Muscle layer of duodenum (tissue), 2 donors: ENCODE data around the gene NR2C2.
"Not testable (repeated sequence)": the region's sequence is repeated elsewhere in the genome, so short reads cannot be mapped to it uniquely, and the experiment has no call there.

Experiments used
- H3K27ac ChIP-seq: one replicate; pipeline ENCODE4 v1.7.0; 2013; ENCODE audit warnings: mild to moderate bottlenecking, low read length
- H3K27me3 ChIP-seq: one replicate; pipeline ENCODE4 v1.7.0; 2013; ENCODE audit warnings: low read depth, mild to moderate bottlenecking, control low read depth, low read length
- H3K36me3 ChIP-seq, 2 donors: one replicate each; pipeline ENCODE4 v1.7.0; 2013; ENCODE audit warnings: low read length in 2 of 2, control low read depth in 1 of 2, mild to moderate bottlenecking in 1 of 2; ENCODE audit not compliant: insufficient read depth in 2 of 2, control insufficient read depth in 1 of 2
- H3K4me1 ChIP-seq, 2 donors: one replicate each; pipeline ENCODE4 v1.7.0; 2013; ENCODE audit warnings: low read length in 2 of 2, mild to moderate bottlenecking in 2 of 2, control low read depth in 1 of 2, moderate library complexity in 1 of 2; ENCODE audit not compliant: insufficient read depth in 2 of 2, control insufficient read depth in 1 of 2
- H3K4me3 ChIP-seq, 2 donors: one replicate each; pipeline ENCODE4 v1.7.0; 2013; ENCODE audit warnings: low read length in 2 of 2, low read depth in 1 of 2, mild to moderate bottlenecking in 1 of 2
- H3K9me3 ChIP-seq, 2 donors: one replicate each; pipeline ENCODE4 v1.7.0; 2013; ENCODE audit warnings: low read length in 2 of 2, control low read depth in 1 of 2, mild to moderate bottlenecking in 1 of 2; ENCODE audit not compliant: control insufficient read depth in 1 of 2
- donor health status: healthy.

The NR2C2 gene

DNA sequence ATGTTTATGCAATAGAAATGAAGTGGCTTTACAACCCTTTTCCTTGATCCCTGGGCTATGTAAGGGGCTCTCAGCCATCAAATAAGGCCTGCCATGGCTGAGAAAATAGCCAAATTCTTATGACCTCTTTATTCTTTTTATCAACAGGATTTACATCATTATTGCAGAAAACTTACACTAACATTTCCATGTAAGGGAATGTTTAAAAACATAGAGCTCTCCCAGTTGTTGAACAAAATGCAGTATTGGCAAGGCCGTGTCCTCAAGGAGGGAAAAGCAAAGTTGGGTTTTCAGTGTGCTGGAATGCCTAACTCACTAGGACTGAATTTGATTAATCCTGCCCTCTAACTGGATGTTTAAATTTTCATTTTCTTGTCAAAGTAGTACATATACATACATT lies 22.3 kb downstream of the NR2C2 start:
- H3K9me3 ChIP-seq, result no peaks in the 10 kb centered on the region
- no peaks in the 10 kb centered on the region for H3K4me1 ChIP-seq
- H3K27ac ChIP-seq, result no peak overlapping the region
- H3K27me3 ChIP-seq, result no peaks in the 10 kb centered on the region
- no peak overlapping the region for H3K4me3 ChIP-seq
- peaks cover 5 to 11% of the 10 kb centered on the region in 2 donors for H3K36me3 ChIP-seq

DNA sequence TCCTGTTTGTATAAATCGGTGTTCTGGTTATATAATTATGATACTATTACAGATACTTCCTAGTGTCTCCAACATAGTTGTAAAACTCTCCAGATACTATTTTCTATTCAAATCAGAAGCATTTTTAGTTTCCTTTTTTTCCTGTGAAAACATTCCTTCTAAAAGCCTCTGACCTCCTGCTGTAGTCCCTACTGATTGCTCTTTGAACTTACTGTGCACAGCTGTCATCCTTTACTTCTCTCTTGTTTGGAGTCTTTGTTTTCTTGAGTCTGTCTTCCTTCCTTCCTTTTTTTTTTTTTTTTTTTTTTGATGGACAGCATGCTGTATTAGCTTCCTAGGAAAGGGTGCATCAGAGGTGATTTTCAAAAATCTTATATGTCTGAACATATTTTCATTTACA lies 28.9 kb downstream of the NR2C2 start:
- Histone ChIP-seq H3K27me3 (no peaks in the 10 kb centered on the region), H3K9me3 (no peaks in the 10 kb centered on the region), H3K36me3 (peaks cover 5 to 8% of the 10 kb centered on the region in 2 donors), H3K27ac (no peak overlapping the region), H3K4me3 (no peak overlapping the region), H3K4me1 (peaks cover 0 to 8% of the 10 kb centered on the region in 2 donors)

DNA sequence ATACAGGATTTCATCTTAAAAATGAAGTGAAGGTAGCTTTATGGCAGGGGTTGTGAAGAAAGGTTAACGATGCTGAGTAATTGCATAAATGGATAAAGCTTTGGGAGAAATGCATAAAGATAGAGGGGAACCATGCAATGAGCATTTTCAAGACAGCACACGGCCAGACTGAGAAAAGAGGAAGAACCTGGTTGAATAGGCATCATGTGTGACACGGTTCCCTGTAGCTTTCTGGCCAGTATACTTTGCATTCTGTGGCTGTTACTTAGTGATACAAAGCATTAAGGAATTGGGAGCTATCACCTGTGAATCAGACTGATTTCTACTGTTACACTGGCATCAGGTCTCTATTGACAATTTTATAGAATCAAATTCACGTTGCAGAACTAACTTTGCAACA lies 33.3 kb downstream of the NR2C2 start:
- Histone ChIP-seq H3K27me3 (no peaks in the 10 kb centered on the region), H3K27ac (no peak overlapping the region), H3K36me3 (peaks cover 0 to 6% of the 10 kb centered on the region in 2 donors), H3K4me3 (no peak overlapping the region), H3K9me3 (peaks cover 0 to 5% of the 10 kb centered on the region in 2 donors), H3K4me1 (peaks cover 0 to 8% of the 10 kb centered on the region in 2 donors)

DNA sequence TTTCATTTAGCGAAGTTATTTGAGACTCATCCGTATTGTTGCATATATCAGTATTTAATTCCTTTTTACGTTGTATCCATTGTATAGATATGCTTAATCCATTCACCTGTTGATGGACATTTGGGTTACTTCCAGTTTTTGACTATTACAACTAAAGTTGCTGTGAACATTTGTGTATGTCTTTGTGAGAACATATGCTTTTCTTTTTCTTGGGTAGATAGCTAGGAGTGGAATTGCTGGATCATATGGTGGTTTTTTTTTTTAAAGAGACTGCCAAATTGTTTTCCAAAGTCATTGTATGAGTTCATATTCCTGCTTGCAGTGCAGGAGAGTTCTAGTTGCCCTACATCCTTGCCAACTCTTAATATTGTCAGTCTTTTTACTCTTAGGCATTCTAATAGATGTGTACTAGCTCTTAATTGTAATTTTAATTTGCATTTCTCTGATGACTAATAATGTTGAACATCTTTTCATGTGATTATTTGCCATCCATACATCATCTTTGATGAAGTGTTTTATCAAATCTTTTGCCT lies 37.3 kb downstream of the NR2C2 start:
- H3K4me3 ChIP-seq, result no peak overlapping the region
- peaks cover 0 to 6% of the 10 kb centered on the region in 2 donors for H3K36me3 ChIP-seq
- no peaks in the 10 kb centered on the region for H3K27me3 ChIP-seq
- H3K9me3 ChIP-seq, result peaks cover 0 to 5% of the 10 kb centered on the region in 2 donors
- no peak overlapping the region for H3K27ac ChIP-seq
- no peaks in the 10 kb centered on the region for H3K4me1 ChIP-seq

DNA sequence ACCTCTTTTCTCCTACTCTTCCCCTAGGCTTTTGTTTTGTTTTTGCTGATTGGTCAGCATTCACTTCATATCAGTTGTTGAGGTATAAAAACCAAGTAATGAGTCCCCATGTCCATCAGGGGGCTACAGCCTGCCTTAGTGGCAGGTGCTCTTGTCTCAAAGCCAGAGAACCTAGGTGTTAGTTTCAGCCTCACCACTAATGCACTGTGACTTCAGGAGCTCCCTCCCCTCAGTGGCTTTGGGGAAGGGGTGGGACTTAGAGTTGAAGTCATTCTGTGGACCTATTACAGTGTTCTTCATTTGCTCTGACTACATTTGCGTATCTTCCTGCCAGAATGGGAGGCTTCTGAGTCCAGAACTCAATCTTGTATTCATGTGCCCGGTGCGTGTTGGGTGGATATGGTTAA lies 41.6 kb downstream of the NR2C2 start:
- H3K4me1 ChIP-seq, result peaks cover 0 to 24% of the 10 kb centered on the region in 2 donors
- no peaks in the 10 kb centered on the region for H3K27me3 ChIP-seq
- H3K4me3 ChIP-seq, result no peak overlapping the region
- H3K27ac ChIP-seq, result no peak overlapping the region
- peaks cover 0 to 6% of the 10 kb centered on the region in 2 donors for H3K36me3 ChIP-seq
- peaks cover 0 to 5% of the 10 kb centered on the region in 2 donors for H3K9me3 ChIP-seq

DNA sequence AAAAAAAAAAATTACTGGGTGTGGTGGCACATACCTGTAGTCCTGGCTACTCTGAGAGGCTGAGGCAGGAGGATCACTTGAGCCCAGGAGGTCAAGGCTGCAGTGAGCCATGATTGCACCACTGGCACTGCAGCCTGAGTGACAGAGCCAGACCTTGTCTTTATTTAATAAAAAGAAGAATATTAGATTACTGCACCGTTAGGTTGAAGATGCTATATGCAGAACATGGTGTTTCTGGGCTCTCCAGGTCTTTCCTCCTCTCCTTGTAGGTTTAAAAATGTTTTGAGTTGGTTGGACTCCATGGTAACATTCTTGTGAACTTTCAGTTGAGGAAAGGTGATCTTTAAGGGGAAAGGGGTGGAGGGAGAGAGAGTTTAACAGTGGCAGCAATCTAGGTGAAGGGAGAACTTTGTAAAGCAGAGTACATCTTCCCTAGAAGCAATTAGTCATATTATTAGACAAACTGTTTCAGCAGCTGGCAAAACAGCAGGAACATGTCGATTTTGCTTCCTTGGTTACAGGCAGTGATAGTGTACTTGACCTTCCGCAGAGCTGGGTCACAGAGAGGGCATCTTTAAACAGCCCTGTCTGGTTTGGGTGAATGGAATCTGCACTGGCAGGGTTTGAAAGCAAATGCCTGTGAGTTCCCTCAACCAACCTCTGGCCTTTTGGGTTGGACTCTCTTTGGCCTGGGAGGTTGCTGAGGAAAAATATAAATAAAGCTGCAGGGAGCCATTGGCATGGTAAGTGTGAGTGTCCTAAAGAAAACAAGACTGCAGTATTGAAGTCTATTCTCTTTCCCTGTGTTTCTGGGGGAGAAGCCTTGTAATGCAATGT lies 42.8 kb downstream of the NR2C2 start:
- no peak overlapping the region for H3K4me3 ChIP-seq
- no peak overlapping the region for H3K27ac ChIP-seq

DNA sequence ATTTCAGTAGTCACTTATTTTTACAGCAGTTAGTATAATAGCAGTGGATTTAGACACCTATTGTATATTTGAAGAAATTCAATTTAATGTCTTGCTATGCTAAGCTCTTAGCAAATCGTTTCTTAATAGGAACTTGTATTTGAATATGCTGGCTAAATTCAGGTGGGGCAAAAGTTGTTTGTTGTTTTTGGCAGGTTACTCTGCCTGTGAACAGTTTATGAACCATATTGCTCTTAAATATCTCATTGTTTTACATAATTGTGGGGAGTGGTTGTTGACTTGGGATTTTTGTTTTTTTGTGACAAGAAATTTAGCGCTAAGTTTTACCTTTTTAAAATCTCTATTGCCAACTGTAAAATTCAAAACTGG lies 43.4 kb downstream of the NR2C2 start:
- Histone ChIP-seq H3K4me3 (no peak overlapping the region), H3K27ac (no peak overlapping the region), H3K36me3 (no peaks in the 10 kb centered on the region), H3K4me1 (peaks cover 0 to 24% of the 10 kb centered on the region in 2 donors), H3K9me3 (no peaks in the 10 kb centered on the region), H3K27me3 (no peaks in the 10 kb centered on the region)

More for the DNA sequence above, 42.8 kb downstream of the NR2C2 start:
- no peaks in the 10 kb centered on the region for H3K36me3 ChIP-seq
- peaks cover 0 to 24% of the 10 kb centered on the region in 2 donors for H3K4me1 ChIP-seq
- no peaks in the 10 kb centered on the region for H3K9me3 ChIP-seq
- no peaks in the 10 kb centered on the region for H3K27me3 ChIP-seq

DNA sequence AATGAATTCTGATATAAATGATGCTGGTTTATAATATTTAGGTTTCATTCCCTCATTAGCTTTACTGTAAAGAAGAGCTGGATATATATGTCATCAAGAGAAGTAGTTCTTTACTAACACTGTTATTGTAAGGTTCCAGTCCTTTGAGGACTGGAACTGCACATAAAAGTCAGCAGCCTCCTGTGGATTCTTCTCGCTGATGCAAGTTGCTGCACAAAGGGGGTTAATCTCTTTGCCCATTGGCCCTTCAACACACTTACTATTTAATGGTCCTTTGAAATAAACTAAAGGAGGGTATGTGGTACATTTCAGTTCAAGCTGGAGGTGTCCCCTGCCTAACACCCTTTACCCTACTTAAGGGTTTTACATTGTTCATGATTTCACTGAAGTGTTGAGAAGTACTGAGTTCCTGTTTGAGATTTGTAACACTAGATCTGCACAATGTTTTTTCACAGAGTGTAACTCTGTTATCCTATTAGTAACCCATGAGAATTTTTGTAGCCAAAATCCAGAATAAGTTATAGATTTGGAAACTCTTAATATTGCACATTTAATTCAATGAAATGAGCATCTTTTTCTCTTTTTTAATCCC lies 43.9 kb downstream of the NR2C2 start:
- Histone ChIP-seq H3K9me3 (no peaks in the 10 kb centered on the region), H3K4me3 (no peak overlapping the region), H3K27me3 (no peaks in the 10 kb centered on the region), H3K4me1 (peaks cover 0 to 24% of the 10 kb centered on the region in 2 donors), H3K27ac (no peak overlapping the region), H3K36me3 (no peaks in the 10 kb centered on the region)

DNA sequence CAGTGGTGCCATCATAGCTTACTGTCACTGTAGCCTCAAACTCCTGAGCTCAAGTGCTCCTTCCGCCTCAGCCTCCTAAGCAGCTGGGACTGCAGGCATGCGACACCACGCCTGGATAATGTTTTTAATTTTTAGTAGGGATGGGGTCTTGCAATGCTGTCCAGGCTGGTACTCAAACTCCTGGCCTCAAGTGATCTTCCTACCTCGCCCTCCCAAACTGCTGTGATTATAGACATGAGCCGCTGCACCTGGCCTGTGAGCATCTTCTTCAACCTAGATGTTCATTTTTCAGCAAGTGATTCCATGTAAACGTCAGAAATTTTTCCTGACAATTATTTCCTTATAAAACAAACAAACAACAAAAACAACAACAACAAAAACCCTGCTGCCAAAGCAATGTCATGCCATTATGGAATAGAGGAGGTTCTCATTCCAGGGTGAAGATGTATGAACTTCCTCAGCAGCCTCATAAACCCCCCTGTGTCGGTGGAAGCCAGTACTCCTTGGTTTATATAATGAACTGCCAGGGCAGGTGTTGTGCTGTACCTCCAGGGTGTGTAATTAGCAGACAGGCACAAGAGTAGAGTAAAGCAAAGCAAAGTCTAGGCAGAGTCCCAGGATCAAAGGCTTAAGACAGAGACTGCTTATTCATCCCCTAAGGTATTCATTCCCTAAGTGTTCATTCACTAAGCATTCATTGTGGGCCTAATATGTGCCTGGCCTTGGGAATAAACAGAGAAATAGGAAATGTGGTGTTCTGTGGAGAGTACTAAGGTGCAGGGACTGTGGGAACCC lies 44.6 kb downstream of the NR2C2 start:
- Histone ChIP-seq H3K9me3 (no peaks in the 10 kb centered on the region), H3K27ac (no peak overlapping the region), H3K4me1 (peaks cover 0 to 24% of the 10 kb centered on the region in 2 donors), H3K27me3 (no peaks in the 10 kb centered on the region), H3K36me3 (no peaks in the 10 kb centered on the region), H3K4me3 (no peak overlapping the region)

DNA sequence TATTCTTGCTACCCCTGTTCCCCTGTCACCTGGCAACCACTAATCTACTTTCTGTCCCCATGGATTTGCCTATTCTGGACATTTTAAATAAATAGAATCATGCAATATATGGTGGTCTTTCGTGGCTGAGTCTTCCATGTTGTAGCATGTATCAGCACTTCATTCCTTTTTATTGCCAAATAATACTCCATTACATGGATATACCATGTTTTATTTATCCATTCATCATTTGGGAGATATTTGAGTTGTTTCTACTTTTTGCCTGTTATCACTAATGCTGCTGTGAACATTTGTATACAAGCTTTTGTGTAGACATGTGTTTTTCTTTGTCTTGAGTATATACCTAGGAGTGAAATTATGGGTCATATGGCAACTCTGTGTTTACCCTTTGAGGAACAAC lies 50.6 kb downstream of the NR2C2 start:
- Histone ChIP-seq H3K9me3 (peaks cover 0 to 2% of the 10 kb centered on the region in 2 donors), H3K4me1 (no peaks in the 10 kb centered on the region), H3K27ac (no peak overlapping the region), H3K27me3 (no peaks in the 10 kb centered on the region), H3K4me3 (no peak overlapping the region), H3K36me3 (no peaks in the 10 kb centered on the region)

DNA sequence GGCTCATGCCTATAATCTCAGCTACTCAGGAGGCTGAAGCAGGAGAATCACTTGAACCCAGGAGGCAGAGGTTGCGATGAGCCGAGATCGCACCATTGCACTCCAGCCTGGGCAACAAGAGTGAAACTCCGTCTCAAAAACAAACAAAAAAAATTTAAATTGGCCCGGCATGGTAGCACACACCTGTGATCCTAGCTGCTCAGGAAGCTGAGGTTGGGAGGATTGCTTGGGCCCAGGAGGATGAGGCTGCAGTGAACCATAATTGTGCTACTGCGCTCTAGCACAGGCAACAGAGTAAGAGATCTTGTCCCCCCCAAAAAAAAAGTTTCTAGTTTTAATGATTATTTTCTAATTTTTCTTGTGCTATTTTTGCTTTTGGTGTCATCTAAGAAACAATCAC lies 51.8 kb downstream of the NR2C2 start:
- not testable (repeated sequence) for H3K4me1 ChIP-seq, H3K27ac ChIP-seq, H3K9me3 ChIP-seq, H3K4me3 ChIP-seq, H3K27me3 ChIP-seq, H3K36me3 ChIP-seq
